ENCODE results near the gene SOCS3. TPM values are rescaled to one million over a fixed set of nuclear protein-coding genes. Genes with fewer than 3 reads are reported as not detected.

The SOCS3 gene
- polyA plus RNA-seq, 1 experiment, result 15.3 TPM

GRCh38 chr17:78396441-78397337, 36.8 kb upstream of the SOCS3 start:
- no peak overlapping the region for H3K27ac ChIP-seq (ENCODE audit: low read depth, low read length)
- ChIA-PET CTCF (interaction anchor here (1.1 to 2.1 kb wide), 4 partner anchors 15 to 146 kb away, joined by 3 to 9 read pairs (median 6); no protein-coding TSS in a partner anchor), POLR2A (no interaction called here)
- no peaks in the 10 kb centered on the region for H3K9me3 ChIP-seq (ENCODE audit: control insufficient read depth, insufficient read depth, low read length)
- no peak overlapping the region for H3K4me3 ChIP-seq (ENCODE audit: low read depth, low read length)
- no peak for DNase-seq (ENCODE audit: low read depth, low spot score)
- H3K27me3 ChIP-seq (ENCODE audit: control insufficient read depth, insufficient read depth, low read length), result no peaks in the 10 kb centered on the region
- TF ChIP-seq CTCF (IDR thresholded peaks at IDR 0.05; ENCODE audit: low read depth, low read length), result no peak

GRCh38 chr17:78395155-78395554, 35.3 kb upstream of the SOCS3 start:
- ChIA-PET CTCF (interaction anchor here (0.6 to 1.9 kb wide), 2 partner anchors 17 to 144 kb away, joined by 3 to 9 read pairs; no protein-coding TSS in a partner anchor), POLR2A (no interaction called here)
- Histone ChIP-seq H3K27me3 (ENCODE audit: control insufficient read depth, insufficient read depth, low read length) (no peaks in the 10 kb centered on the region), H3K4me3 (ENCODE audit: low read depth, low read length) (no peak overlapping the region), H3K9me3 (ENCODE audit: control insufficient read depth, insufficient read depth, low read length) (no peaks in the 10 kb centered on the region), H3K27ac (ENCODE audit: low read depth, low read length) (no peak overlapping the region)
- TF ChIP-seq CTCF (IDR thresholded peaks at IDR 0.05; ENCODE audit: low read depth, low read length), result no peak
- DNase-seq (ENCODE audit: low read depth, low spot score), result no peak

GRCh38 chr17:78394209-78394608, 34.3 kb upstream of the SOCS3 start:
- Histone ChIP-seq H3K9me3 (ENCODE audit: control insufficient read depth, insufficient read depth, low read length) (no peaks in the 10 kb centered on the region), H3K27ac (ENCODE audit: low read depth, low read length) (no peak overlapping the region), H3K4me3 (ENCODE audit: low read depth, low read length) (no peak overlapping the region), H3K27me3 (ENCODE audit: control insufficient read depth, insufficient read depth, low read length) (no peaks in the 10 kb centered on the region)
- no peak for DNase-seq (ENCODE audit: low read depth, low spot score)
- ChIA-PET POLR2A (no interaction called here), CTCF (no interaction called here)
- TF ChIP-seq CTCF (IDR thresholded peaks at IDR 0.05; ENCODE audit: low read depth, low read length), result no peak

GRCh38 chr17:78393575-78393974, 33.7 kb upstream of the SOCS3 start:
- no peak for DNase-seq (ENCODE audit: low read depth, low spot score)
- Histone ChIP-seq H3K9me3 (ENCODE audit: control insufficient read depth, insufficient read depth, low read length) (no peaks in the 10 kb centered on the region), H3K27ac (ENCODE audit: low read depth, low read length) (no peak overlapping the region), H3K27me3 (ENCODE audit: control insufficient read depth, insufficient read depth, low read length) (no peaks in the 10 kb centered on the region), H3K4me3 (ENCODE audit: low read depth, low read length) (no peak overlapping the region)
- TF ChIP-seq CTCF (IDR thresholded peaks at IDR 0.05; ENCODE audit: low read depth, low read length), result no peak
- CTCF ChIA-PET, result no interaction called here
- POLR2A ChIA-PET, result interaction anchor here (1.0 kb wide), 1 partner anchor 42 kb away, joined by 5 read pairs; no protein-coding TSS in a partner anchor

- peak overlapping the region; percentile 97 for H3K27ac ChIP-seq (ENCODE audit: low read depth, low read length)
- ChIA-PET CTCF (interaction anchor here (0.6 to 1.1 kb wide), 4 partner anchors 17 to 204 kb away, joined by 3 to 4 read pairs (median 4); no protein-coding TSS in a partner anchor), POLR2A (interaction anchor here (0.7 to 3.3 kb wide), 4 partner anchors 8 to 41 kb away, joined by 3 to 21 read pairs (median 6); partner anchors contain the start of gene SOCS3)
- H3K4me3 ChIP-seq (ENCODE audit: low read depth, low read length), result no peak overlapping the region
- TF ChIP-seq CTCF (IDR thresholded peaks at IDR 0.05; ENCODE audit: low read depth, low read length), result no peak
- no peaks in the 10 kb centered on the region for H3K9me3 ChIP-seq (ENCODE audit: control insufficient read depth, insufficient read depth, low read length)
- no peak for DNase-seq (ENCODE audit: low read depth, low spot score)
- H3K27me3 ChIP-seq (ENCODE audit: control insufficient read depth, insufficient read depth, low read length), result no peaks in the 10 kb centered on the region
Observed at GRCh38 chr17:78392295-78392694, 32.4 kb upstream of the SOCS3 start.
